Measurements from ENCODE around the gene EEPD1. TPM values are rescaled to one million over a fixed set of nuclear protein-coding genes. Genes with fewer than 3 reads are reported as not detected.
A peak's percentile ranks its signal among the peaks of the same experiment; 100 is the strongest.
"Not testable (repeated sequence)": the region's sequence is repeated elsewhere in the genome, so short reads cannot be mapped to it uniquely, and the experiment has no call there.

EEPD1 gene
- total RNA-seq, 4 donors from 2014 or later = 12.4 to 36.2 (median 20.4) TPM

DNA sequence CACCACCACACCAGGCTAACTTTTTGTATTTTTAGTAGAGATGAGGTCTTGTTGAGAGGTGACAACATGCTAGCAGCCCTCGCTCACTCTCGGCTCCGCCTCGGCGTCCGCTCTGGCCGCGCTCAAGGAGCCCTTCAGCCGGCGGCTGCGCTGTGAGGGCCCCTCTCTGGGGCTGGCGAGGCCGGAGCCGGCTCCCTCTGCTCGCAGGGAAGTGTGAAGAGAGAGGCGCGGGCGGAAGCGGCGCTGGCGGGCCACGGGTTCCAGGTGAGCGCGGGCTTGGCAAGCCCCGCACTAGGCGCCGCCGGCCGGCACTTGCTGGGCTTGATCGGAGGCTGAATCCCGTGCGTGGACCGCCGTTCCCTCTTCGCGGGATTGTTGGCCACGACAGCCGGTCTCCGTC is 83.0 kb downstream of the EEPD1 start:
- H3K4me1 ChIP-seq = peaks cover 0 to 53% (median 8%) of the 10 kb centered on the region in 3 donors
- no peak for ATAC-seq
- H3K36me3 ChIP-seq = peaks cover 0 to 13% of the 10 kb centered on the region in 2 donors
- no peaks in the 10 kb centered on the region for H3K27me3 ChIP-seq
- peak overlapping the region in 1 of 2 donors; percentile 12 for H3K4me3 ChIP-seq
- peak overlapping the region in 2 of 4 donors; percentile 54 to 64 for H3K27ac ChIP-seq
- H3K9me3 ChIP-seq = no peaks in the 10 kb centered on the region
- 73 to 94% methylated on average over 3 to 6 of the region's 39 CpGs for WGBS, 2 donors (ENCODE audit: low coverage in 1 of 2)
- TF ChIP-seq EP300 (IDR thresholded peaks at IDR 0.05) (no peak), POLR2AphosphoS5 (IDR thresholded peaks at IDR 0.05) (no peak), POLR2A (IDR thresholded peaks at IDR 0.05) (no peak)
- TF ChIP-seq, protein P1, sequence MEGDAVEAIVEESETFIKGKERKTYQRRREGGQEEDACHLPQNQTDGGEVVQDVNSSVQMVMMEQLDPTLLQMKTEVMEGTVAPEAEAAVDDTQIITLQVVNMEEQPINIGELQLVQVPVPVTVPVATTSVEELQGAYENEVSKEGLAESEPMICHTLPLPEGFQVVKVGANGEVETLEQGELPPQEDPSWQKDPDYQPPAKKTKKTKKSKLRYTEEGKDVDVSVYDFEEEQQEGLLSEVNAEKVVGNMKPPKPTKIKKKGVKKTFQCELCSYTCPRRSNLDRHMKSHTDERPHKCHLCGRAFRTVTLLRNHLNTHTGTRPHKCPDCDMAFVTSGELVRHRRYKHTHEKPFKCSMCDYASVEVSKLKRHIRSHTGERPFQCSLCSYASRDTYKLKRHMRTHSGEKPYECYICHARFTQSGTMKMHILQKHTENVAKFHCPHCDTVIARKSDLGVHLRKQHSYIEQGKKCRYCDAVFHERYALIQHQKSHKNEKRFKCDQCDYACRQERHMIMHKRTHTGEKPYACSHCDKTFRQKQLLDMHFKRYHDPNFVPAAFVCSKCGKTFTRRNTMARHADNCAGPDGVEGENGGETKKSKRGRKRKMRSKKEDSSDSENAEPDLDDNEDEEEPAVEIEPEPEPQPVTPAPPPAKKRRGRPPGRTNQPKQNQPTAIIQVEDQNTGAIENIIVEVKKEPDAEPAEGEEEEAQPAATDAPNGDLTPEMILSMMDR (IDR thresholded peaks at IDR 0.05) = no peak

DNA sequence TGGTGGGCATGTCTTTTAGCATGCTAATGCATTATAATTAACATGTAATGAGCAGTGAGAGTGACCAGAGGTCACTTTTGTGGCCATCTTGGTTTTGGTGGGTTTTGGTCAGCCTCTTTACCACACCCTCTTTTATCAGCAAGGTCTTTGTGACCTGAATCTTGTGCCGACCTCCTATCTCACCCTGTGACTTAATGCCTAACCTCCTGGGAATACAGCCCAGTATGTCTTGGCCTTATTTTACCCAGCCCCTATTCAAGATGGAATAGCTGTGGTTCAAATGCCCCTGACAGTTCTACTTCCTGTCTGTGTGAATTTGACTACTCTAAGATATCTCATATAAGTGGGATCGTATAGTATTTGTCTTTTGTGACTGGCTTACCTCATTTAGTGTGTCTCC is 85.1 kb downstream of the EEPD1 start:
- H3K36me3 ChIP-seq = peaks cover 0 to 13% of the 10 kb centered on the region in 2 donors
- TF ChIP-seq POLR2A (IDR thresholded peaks at IDR 0.05) = no peak
- TF ChIP-seq POLR2AphosphoS5 (IDR thresholded peaks at IDR 0.05) = no peak
- no peak for ATAC-seq
- H3K27ac ChIP-seq = peak overlapping the region in 2 of 4 donors; percentile 11 to 21
- H3K9me3 ChIP-seq = no peaks in the 10 kb centered on the region
- 71 to 79% methylated on average over 2 of the region's 2 CpGs for WGBS, 2 donors (ENCODE audit: low coverage in 1 of 2)
- no peaks in the 10 kb centered on the region for H3K27me3 ChIP-seq
- no peak overlapping the region for H3K4me3 ChIP-seq
- H3K4me1 ChIP-seq = peaks cover 0 to 33% (median under 1%) of the 10 kb centered on the region in 3 donors

DNA sequence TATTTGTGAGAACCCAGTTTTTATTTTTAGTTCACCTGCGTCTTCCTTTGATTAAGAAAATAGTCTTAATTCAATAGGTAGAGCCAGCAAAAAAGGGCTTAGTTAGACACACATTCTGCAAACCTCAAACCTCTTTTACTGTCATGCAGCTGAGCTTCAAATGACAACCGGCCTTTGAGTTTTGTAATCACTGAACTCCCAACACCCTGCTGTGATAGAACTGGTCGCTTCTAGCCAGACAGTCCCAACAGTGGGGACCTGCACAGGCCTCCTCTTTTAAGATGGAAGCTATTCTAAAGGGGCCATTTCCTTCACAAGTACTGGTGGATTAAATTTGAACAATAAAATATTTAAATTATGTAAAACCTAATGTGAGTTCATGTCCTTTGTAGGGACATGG is 90.3 kb downstream of the EEPD1 start:
- not testable (repeated sequence) for H3K9me3 ChIP-seq
- WGBS, 2 donors (ENCODE audit: low coverage in 1 of 2) = 72 to 84% methylated on average over 3 of the region's 3 CpGs

DNA sequence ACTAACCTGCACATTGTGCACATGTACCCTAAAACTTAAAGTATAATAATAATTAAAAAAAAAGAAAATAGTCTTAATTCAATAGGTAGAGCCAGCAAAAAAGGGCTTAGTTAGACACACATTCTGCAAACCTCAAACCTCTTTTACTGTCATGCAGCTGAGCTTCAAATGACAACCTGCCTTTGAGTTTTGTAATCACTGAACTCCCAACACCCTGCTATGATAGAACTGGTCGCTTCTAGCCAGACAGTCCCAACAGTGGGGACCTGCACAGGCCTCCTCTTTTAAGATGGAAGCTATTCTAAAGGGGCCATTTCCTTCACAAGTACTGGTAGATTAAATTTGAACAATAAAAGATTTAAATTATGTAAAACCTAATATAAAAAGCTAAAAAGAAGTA is 90.9 kb downstream of the EEPD1 start:
- peaks cover 0 to 12% of the 10 kb centered on the region in 2 donors for H3K36me3 ChIP-seq
- not testable (repeated sequence) for ATAC-seq, H3K9me3 ChIP-seq, H3K4me3 ChIP-seq, H3K27me3 ChIP-seq
- peaks cover 0 to 28% (median 0%) of the 10 kb centered on the region in 3 donors for H3K4me1 ChIP-seq
- H3K27ac ChIP-seq = peak overlapping the region in 1 of 4 donors; percentile 9
- 60 to 80% methylated on average over 1 of the region's 1 CpG for WGBS, 2 donors (ENCODE audit: low coverage in 1 of 2)

More for the DNA sequence above, 90.3 kb downstream of the EEPD1 start:
- H3K27ac ChIP-seq, ATAC-seq, H3K4me3 ChIP-seq, H3K27me3 ChIP-seq: not testable (repeated sequence)
- peaks cover 0 to 13% of the 10 kb centered on the region in 2 donors for H3K36me3 ChIP-seq
- peaks cover 0 to 34% (median 0%) of the 10 kb centered on the region in 3 donors for H3K4me1 ChIP-seq

DNA sequence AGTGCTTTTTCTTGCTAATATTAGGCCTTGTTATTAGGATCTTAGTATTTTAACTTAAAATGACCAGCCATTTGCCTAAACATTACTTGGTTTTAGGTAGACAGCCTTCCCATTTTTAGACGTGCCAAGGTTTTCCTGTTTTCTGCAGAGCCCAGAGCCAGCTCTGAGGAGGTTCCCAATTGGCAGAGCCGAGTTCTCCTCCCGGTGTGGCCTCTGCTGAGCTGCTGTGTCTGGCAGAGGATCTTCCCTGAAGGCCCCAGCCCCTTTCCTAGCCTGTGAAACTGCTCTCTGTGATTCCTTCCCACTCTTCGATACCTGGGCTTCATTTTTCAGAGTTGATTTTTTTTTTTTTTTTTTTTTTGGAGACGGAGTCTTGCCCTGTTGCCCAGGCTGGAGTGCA is 91.4 kb downstream of the EEPD1 start:
- H3K27me3 ChIP-seq = no peaks in the 10 kb centered on the region
- 0 to 43% methylated on average over 1 to 5 of the region's 5 CpGs for whole genome bisulfite sequencing, 2 donors (ENCODE audit: low coverage in 1 of 2)
- peaks cover 0 to 7% of the 10 kb centered on the region in 2 donors for H3K36me3 ChIP-seq
- H3K27ac ChIP-seq = peak overlapping the region in 1 of 4 donors; percentile 9
- H3K4me1 ChIP-seq = peaks cover 0 to 24% (median 0%) of the 10 kb centered on the region in 3 donors
- no peak overlapping the region for H3K4me3 ChIP-seq
- no peaks in the 10 kb centered on the region for H3K9me3 ChIP-seq
- no peak for ATAC-seq
- TF ChIP-seq POLR2AphosphoS5 (IDR thresholded peaks at IDR 0.05) = no peak

DNA sequence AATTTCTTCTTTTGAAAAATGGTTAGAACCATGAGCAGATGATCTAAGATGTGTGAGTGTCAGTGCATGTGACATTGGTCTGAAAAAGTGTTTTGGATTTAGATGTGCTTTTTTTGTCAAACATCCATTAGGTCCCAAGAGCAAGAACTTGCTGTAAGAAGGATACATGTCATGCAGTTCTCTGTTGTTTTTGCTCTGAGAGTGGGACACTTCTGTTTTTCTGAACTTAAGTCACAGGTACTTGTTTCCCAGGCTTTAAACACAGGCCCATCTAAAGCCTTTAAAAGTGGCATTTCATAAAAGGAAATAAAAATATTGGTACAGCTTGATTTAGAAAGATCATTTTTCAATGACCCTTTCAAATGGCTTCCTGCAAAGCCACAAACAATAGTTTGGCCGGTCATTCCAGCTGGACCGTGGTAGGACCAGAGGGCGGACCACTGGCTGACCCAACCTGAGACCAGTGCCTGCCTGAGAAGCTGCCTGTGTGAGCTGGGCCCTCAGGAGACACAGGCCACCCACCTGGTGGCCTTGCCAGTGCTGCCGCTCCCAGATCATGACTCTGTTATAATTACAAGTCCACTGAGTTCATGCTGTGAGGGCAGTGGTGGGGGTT is 92.7 kb downstream of the EEPD1 start:
- no peaks in the 10 kb centered on the region for H3K9me3 ChIP-seq
- no peak overlapping the region for H3K4me3 ChIP-seq
- H3K36me3 ChIP-seq = no peaks in the 10 kb centered on the region
- H3K27ac ChIP-seq = peak overlapping the region in 2 of 4 donors; percentile 10 to 40
- peaks cover 0 to 22% (median 0%) of the 10 kb centered on the region in 3 donors for H3K4me1 ChIP-seq
- 75 to 96% methylated on average over 2 to 3 of the region's 4 CpGs for WGBS, 2 donors (ENCODE audit: low coverage in 1 of 2)
- H3K27me3 ChIP-seq = no peaks in the 10 kb centered on the region
- no peak for ATAC-seq
- TF ChIP-seq, protein P1 (IDR thresholded peaks at IDR 0.05) = no peak
- TF ChIP-seq POLR2A (IDR thresholded peaks at IDR 0.05) (no peak), POLR2AphosphoS5 (IDR thresholded peaks at IDR 0.05) (no peak), EP300 (IDR thresholded peaks at IDR 0.05) (no peak)

DNA sequence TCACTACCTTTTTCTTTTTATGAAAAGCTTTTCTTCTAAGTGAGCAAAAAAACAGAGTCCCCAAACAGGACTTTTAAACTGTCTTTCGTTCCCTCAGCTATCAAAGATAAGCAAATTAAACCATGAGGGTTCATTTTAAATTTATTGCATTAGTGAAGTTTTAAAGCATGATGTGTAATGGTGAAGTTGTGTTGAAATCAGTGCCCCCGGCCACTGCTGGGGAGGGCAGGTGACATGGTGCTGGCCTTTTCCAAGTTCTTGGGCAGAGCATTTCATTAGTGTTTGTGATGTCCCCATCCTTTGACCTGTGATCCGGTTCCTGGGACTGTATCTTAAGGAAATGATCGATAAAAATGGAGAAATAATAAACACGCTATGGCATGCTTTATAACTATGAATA is 96.0 kb downstream of the EEPD1 start:
- Histone ChIP-seq H3K27ac (no peak overlapping the region), H3K4me3 (no peak overlapping the region), H3K36me3 (no peaks in the 10 kb centered on the region), H3K4me1 (peaks cover 0 to 20% (median 0%) of the 10 kb centered on the region in 3 donors), H3K27me3 (no peaks in the 10 kb centered on the region), H3K9me3 (no peaks in the 10 kb centered on the region)
- WGBS, 2 donors (ENCODE audit: low coverage in 1 of 2) = 72 to 76% methylated on average over 4 to 5 of the region's 5 CpGs
- no peak for ATAC-seq
- no peak for TF ChIP-seq EP300 (IDR thresholded peaks at IDR 0.05)
- no peak for TF ChIP-seq POLR2AphosphoS5 (IDR thresholded peaks at IDR 0.05)
- no peak for TF ChIP-seq POLR2A (IDR thresholded peaks at IDR 0.05)
- TF ChIP-seq, protein P1 (IDR thresholded peaks at IDR 0.05) = no peak
